HG03571 (cell line): ENCODE measurements around the gene NHSL2.

Experiments used
- ATAC-seq: cut with Tn5 transposase; IDR thresholded peaks from one replicate; pipeline ENCODE4 v1.9.1; 2021; ENCODE audit not compliant: unreplicated experiment

The NHSL2 gene

GRCh38 chrX:72060921-72061490 lies 150.4 kb downstream of the NHSL2 start:
- no peak for ATAC-seq

- ATAC-seq, result no peak
Measured at GRCh38 chrX:72062916-72063315, 152.3 kb downstream of the NHSL2 start.

DNA sequence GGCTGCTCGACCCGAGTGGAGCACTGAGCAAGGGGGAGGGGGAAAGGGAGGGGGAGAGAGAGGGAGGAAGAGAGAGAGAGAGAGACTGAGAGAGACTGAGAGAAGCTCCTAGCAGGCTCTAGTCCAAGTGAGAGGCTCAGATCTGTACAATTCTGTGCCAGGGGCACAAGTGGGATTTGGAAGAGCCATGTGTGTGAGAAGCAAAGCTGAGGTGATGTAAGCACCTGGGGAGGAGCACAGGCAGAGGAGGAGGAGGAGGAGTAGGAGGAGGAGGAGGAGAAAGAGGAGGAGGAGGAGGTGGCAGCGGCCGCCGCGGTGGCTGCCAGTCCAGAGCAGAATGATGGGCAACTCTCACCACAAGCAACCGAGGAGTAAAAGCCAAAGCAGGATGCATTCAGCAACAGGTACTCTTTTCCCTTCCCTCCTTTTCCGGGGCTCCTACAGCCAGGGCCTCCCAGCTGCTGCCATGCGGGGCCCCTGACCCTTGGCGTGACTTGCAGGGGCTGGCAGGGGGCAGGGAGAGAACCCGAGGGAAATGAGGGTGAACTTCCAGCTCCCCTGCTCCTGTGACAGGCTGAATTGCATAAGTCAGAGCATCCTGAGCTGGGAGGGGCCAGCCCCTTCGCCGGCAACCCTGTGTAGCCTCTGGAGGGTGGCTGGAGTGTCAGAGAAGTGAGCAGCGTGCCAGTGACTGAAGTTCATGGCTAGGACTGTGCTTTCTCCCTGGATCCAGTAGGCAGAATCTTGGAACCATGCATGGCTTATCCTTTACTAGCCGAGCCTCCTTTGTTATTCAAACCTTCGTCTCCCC lies 158.9 kb downstream of the NHSL2 start:
- ATAC-seq, result no peak

DNA sequence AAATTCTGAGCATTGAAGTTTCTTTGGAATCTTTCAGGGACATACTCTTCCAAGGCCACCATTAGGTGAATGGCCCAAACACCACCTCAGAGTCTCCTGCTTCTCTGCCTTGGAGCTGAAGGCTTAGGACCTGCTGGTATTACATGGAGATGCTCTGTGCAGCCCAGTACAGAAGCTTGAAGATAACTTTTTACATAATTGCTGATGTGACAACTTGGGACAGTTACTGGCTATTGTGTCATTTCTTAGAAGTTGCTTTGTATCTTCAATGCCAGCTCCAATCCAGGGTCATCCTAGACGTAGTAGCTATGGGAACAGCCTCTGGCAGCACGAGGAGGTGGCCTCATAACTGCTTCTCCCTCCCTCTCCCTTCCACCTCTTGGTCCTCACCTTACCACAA lies 160.6 kb downstream of the NHSL2 start:
- ATAC-seq, result no peak

- ATAC-seq, result no peak
Measured at GRCh38 chrX:72073633-72074032, 163.0 kb downstream of the NHSL2 start.

DNA sequence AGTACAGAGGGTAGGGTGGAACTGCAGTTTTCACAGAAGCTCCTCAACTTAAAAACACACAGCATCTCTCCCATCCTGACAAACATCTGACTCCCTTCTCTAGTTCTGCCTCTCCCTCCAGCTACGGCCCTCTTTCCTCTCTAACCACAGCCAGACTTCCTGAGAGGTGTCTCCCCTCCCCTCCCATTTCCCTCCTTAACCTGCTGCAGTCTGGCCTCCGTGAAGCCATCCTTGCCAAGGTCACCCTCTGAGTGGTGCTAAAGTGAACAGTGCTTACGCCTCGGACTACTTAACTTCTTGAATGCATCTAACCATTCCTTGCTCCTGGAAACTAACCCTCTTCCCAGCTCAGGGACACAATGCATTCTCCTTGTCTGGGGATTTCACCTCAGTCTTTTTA lies 167.8 kb downstream of the NHSL2 start:
- ATAC-seq, result no peak

DNA sequence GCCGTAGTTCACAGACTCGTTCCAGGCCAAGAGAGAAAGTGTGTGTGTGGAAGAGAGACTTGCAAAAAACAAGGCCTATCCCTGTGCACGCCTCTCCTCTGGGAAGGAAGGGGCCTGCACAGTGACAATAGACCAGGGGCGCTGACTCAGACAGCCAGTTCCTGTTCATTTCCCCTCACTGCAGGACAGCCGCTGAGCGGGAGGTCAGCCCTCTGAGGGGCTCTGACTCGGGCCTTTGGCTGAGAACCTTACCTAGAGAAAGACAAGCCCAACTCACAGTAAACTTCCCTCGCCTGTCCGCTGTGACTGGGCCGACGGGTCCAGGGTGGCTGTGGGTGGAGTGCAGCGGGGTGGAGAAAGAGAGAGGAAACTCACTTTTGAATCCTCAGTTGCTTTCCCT lies 169.0 kb downstream of the NHSL2 start:
- no peak for ATAC-seq

- ATAC-seq, result no peak
Measured at GRCh38 chrX:72080150-72080549, 169.5 kb downstream of the NHSL2 start.

GRCh38 chrX:72080800-72081199 lies 170.2 kb downstream of the NHSL2 start:
- no peak for ATAC-seq

GRCh38 chrX:72081605-72082320 lies 171.1 kb downstream of the NHSL2 start:
- ATAC-seq, result no peak

DNA sequence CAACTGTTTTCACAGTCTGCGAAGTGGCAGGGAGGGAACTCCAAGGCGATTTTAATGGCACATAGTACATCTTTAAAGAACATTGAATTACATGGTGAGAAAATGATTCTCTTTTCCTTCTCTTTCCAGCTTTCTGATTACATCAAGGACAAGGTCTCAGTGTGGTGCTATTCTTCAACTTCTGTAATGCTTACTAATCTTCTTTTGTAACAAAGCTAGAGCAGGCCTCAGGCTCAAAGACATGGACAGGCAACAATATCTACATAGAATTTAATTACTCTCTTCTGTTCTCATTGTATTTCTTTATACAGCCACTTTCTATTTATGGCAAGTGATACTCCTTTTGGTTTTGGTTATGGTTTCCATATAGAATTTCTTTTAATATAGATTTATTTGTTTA lies 172.6 kb downstream of the NHSL2 start:
- ATAC-seq, result no peak

- no peak for ATAC-seq
Measured at GRCh38 chrX:72084114-72084513, 173.5 kb downstream of the NHSL2 start.

GRCh38 chrX:72086995-72087394 lies 176.3 kb downstream of the NHSL2 start:
- ATAC-seq, result no peak

- no peak for ATAC-seq
Measured at GRCh38 chrX:72088761-72089160, 178.1 kb downstream of the NHSL2 start.

DNA sequence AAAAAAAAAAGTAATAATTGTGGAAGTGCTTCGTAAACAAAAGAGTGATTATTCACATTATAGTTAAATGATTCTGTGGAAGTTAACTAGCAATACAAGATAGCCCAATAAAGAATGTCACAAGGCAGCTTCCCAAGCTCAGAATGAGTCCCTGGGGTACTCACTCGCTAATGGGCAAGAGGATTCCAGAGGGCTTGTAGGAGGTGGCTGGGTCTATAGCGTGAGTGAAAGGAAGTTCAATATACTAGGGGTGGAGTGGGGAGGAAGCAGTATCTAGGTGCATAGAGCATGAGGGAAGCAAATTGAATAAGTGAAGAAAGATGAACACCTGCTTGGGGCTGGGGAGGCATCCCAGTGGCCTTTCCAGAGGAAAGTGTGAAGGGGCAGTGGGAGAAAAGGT lies 178.6 kb downstream of the NHSL2 start:
- ATAC-seq, result no peak

GRCh38 chrX:72094894-72095293 lies 184.2 kb downstream of the NHSL2 start:
- peak; percentile 68 for ATAC-seq

- ATAC-seq, result no peak
Measured at GRCh38 chrX:72095370-72095769, 184.7 kb downstream of the NHSL2 start.

DNA sequence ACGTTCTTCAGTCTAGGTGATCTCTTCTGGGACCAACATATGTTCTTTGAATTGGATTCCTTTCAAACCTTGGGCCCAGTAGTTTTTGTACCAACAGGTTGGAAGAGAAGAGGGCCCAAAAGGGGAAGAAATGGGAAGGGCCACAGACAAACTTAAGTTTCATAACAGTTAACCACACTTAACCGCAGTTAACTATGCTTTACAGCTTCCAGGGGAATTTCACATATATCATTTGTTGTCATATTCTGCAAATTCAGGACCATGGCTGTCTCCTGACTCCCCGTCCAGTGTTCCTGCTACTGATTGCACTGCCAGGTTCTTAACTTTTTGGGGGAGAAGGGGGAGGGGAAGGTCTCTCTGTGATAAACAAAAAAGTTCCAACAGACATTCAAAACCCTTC lies 186.5 kb downstream of the NHSL2 start:
- no peak for ATAC-seq

GRCh38 chrX:72100051-72100755 lies 189.6 kb downstream of the NHSL2 start:
- ATAC-seq, result no peak

GRCh38 chrX:72100824-72101351 lies 190.2 kb downstream of the NHSL2 start:
- ATAC-seq, result peak; percentile 86

- ATAC-seq, result no peak
Measured at GRCh38 chrX:72101597-72102037, 191.0 kb downstream of the NHSL2 start.
